ENCODE measurements around the gene MRPS24.
"Not testable (repeated sequence)": the region's sequence is repeated elsewhere in the genome, so short reads cannot be mapped to it uniquely, and the experiment has no call there.

Gene MRPS24

GRCh38 chr7:43824963-43825362, 44.4 kb downstream of the MRPS24 start:
- no peak for DNase-seq (ENCODE audit: low read depth)
- TF ChIP-seq CTCF (IDR thresholded peaks at IDR 0.05; ENCODE audit: control insufficient read depth, insufficient read depth, low read depth, low read length, missing control alignments), result no peak
- no peak overlapping the region for H3K4me3 ChIP-seq (ENCODE audit: control insufficient read depth, low read depth, low read length)

- not testable (repeated sequence) for DNase-seq (ENCODE audit: low read depth)
Observed at GRCh38 chr7:43824513-43824912, 44.8 kb downstream of the MRPS24 start.

GRCh38 chr7:43823941-43824340, 45.4 kb downstream of the MRPS24 start:
- DNase-seq (ENCODE audit: low read depth), result no peak
- no peak for TF ChIP-seq CTCF (IDR thresholded peaks at IDR 0.05; ENCODE audit: control insufficient read depth, insufficient read depth, low read depth, low read length, missing control alignments)
- H3K4me3 ChIP-seq (ENCODE audit: control insufficient read depth, low read depth, low read length), result no peak overlapping the region

More at GRCh38 chr7:43824513-43824912, 44.8 kb downstream of the MRPS24 start:
- not testable (repeated sequence) for H3K4me3 ChIP-seq (ENCODE audit: control insufficient read depth, low read depth, low read length)

- DNase-seq (ENCODE audit: low read depth); H3K4me3 ChIP-seq (ENCODE audit: control insufficient read depth, low read depth, low read length): not testable (repeated sequence)
Observed at GRCh38 chr7:43823425-43823824, 45.9 kb downstream of the MRPS24 start.
